ENCODE results near the gene ENO2.

ENO2 gene

DNA sequence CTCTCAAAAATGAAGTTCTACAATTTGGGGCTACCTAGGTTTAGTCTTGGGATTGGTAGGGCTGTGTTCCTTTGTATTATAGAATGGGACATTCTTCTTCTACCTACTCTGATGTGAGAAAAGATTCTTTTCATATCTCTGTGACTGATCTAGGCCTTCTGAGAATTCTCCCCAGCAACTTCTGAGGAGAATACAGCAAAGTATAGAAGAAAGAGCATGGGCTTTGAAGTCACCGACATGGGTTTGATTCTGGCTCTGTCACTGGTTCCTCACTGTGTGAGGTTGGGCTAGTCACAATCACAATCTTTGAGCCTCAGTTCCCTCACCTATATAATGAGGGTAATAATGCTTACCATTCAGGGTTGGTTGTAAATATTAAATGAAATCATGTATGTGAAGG lies 18.4 kb downstream of the ENO2 start:
- DNase-seq (ENCODE audit: low read depth) = no peak

DNA sequence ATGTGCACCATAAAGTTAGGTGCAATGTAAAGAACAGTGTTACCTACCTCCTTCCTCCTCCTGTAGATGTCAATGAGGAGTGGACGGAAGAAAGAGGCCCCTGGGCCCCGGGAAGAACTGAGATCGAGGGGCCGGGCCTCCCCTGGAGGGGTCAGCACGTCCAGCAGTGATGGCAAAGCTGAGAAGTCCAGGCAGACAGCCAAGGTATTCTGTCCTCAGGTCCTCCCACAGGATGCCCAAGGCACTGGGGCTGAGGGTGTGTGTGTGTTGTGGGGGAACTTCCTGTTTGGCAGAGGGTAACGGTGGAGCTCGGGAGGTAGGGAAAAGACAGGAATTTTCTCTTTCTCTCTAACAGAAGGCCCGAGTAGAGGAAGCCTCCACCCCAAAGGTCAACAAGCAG lies 19.7 kb downstream of the ENO2 start:
- DNase-seq (ENCODE audit: low read depth) = no peak

DNA sequence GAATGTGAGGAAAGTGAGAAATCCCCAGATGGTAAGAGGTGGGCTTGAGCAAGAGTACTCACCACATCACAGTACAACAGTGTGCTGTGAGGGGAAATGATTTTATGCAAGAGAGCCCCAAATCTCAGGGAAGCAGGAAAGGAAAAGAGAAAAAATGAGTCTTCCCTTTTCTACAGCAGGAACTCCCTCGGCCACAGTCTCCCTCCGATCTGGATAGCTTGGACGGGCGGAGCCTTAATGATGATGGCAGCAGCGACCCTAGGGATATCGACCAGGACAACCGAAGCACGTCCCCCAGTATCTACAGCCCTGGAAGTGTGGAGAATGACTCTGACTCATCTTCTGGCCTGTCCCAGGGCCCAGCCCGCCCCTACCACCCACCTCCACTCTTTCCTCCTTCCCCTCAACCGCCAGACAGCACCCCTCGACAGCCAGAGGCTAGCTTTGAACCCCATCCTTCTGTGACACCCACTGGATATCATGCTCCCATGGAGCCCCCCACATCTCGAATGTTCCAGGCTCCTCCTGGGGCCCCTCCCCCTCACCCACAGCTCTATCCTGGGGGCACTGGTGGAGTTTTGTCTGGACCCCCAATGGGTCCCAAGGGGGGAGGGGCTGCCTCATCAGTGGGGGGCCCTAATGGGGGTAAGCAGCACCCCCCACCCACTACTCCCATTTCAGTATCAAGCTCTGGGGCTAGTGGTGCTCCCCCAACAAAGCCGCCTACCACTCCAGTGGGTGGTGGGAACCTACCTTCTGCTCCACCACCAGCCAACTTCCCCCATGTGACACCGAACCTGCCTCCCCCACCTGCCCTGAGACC lies 21.2 kb downstream of the ENO2 start:
- no peak for DNase-seq (ENCODE audit: low read depth)

DNA sequence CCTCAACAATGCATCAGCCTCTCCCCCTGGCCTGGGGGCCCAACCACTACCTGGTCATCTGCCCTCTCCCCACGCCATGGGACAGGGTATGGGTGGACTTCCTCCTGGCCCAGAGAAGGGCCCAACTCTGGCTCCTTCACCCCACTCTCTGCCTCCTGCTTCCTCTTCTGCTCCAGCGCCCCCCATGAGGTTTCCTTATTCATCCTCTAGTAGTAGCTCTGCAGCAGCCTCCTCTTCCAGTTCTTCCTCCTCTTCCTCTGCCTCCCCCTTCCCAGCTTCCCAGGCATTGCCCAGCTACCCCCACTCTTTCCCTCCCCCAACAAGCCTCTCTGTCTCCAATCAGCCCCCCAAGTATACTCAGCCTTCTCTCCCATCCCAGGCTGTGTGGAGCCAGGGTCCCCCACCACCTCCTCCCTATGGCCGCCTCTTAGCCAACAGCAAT lies 21.8 kb downstream of the ENO2 start:
- DNase-seq (ENCODE audit: low read depth) = no peak

DNA sequence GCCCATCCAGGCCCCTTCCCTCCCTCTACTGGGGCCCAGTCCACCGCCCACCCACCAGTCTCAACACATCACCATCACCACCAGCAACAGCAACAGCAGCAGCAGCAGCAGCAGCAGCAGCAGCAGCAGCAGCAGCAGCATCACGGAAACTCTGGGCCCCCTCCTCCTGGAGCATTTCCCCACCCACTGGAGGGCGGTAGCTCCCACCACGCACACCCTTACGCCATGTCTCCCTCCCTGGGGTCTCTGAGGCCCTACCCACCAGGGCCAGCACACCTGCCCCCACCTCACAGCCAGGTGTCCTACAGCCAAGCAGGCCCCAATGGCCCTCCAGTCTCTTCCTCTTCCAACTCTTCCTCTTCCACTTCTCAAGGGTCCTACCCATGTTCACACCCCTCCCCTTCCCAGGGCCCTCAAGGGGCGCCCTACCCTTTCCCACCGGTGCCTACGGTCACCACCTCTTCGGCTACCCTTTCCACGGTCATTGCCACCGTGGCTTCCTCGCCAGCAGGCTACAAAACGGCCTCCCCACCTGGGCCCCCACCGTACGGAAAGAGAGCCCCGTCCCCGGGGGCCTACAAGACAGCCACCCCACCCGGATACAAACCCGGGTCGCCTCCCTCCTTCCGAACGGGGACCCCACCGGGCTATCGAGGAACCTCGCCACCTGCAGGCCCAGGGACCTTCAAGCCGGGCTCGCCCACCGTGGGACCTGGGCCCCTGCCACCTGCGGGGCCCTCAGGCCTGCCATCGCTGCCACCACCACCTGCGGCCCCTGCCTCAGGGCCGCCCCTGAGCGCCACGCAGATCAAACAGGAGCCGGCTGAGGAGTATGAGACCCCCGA lies 22.5 kb downstream of the ENO2 start:
- DNase-seq (ENCODE audit: low read depth) = no peak

DNA sequence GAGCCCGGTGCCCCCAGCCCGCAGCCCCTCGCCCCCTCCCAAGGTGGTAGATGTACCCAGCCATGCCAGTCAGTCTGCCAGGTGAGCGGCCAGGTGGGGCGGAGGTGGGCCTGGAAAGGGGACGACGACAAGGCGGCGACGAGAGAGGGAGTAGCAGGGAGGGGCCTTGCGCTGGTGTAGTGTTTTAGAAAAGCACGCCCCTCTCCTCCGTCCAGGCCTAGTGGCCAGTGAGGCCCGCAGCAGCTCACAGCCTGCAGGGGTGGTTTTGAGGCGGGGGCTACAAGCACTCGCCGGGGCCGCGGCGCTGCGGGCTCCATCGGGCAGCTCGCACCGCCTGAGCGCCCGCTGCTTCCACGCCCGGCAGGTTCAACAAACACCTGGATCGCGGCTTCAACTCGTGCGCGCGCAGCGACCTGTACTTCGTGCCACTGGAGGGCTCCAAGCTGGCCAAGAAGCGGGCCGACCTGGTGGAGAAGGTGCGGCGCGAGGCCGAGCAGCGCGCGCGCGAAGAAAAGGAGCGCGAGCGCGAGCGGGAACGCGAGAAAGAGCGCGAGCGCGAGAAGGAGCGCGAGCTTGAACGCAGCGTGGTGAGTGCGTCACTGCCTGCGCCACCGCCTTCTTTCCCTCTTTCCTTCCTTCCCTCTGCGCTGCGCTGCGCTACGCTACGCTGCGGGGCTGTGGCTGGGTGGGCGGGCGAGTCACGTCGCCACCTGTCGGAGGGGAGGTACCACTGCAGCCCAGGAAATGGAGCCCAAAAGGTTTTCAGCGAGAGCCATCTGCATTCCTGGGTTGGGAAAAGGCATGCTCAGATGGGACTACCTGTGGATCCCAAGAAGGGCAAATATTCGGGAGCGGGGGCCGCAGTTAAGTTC lies 23.3 kb downstream of the ENO2 start:
- peak; percentile 84 for DNase-seq (ENCODE audit: low read depth)

DNA sequence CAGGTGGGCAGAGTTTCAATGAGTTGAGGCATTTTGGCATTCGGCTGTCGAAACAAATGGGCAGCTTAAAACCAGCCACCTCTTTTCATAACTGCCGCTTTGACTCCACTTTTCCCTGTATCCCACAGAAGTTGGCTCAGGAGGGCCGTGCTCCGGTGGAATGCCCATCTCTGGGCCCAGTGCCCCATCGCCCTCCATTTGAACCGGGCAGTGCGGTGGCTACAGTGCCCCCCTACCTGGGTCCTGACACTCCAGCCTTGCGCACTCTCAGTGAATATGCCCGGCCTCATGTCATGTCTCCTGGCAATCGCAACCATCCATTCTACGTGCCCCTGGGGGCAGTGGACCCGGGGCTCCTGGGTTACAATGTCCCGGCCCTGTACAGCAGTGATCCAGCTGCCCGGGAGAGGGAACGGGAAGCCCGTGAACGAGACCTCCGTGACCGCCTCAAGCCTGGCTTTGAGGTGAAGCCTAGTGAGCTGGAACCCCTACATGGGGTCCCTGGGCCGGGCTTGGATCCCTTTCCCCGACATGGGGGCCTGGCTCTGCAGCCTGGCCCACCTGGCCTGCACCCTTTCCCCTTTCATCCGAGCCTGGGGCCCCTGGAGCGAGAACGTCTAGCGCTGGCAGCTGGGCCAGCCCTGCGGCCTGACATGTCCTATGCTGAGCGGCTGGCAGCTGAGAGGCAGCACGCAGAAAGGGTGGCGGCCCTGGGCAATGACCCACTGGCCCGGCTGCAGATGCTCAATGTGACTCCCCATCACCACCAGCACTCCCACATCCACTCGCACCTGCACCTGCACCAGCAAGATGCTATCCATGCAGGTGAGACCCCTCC lies 24.2 kb downstream of the ENO2 start:
- no peak for DNase-seq (ENCODE audit: low read depth)

DNA sequence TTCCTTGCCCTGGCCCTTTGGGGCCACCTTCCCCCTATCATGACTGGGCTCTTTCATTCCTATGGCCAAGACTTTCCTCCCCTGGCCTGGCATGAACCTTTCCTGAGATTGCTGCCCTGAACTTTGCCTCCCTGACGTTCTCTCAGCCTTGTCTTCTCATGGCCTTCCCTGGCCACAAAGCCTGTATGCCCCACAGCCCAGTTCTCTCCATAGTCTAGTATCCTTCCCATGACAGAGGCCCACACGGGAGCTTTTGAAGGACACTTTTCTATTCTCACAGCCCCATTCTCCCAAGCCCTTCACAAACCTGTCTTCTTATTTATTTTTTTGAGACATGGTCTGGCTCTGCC lies 24.8 kb downstream of the ENO2 start:
- no peak for DNase-seq (ENCODE audit: low read depth)

DNA sequence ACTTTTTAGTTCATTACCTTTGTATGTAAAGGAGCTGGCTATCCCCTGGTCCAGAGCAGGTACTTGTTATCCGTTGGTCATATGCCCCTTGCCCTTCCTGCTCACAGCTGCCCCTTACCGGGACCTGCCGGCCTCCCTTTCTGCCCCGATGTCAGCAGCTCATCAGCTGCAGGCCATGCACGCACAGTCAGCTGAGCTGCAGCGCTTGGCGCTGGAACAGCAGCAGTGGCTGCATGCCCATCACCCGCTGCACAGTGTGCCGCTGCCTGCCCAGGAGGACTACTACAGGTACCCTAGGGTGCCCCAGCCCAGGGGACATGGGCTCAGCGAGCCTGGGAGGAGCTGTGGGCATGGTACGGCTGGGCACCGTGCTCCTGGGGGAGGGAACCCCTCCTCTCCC lies 26.9 kb downstream of the ENO2 start:
- DNase-seq (ENCODE audit: low read depth) = no peak

DNA sequence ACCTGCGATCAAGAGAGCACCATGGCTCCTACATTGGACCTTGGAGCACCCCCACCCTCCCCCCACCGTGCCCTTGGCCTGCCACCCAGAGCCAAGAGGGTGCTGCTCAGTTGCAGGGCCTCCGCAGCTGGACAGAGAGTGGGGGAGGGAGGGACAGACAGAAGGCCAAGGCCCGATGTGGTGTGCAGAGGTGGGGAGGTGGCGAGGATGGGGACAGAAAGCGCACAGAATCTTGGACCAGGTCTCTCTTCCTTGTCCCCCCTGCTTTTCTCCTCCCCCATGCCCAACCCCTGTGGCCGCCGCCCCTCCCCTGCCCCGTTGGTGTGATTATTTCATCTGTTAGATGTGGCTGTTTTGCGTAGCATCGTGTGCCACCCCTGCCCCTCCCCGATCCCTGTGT lies 27.4 kb downstream of the ENO2 start:
- no peak for DNase-seq (ENCODE audit: low read depth)

DNA sequence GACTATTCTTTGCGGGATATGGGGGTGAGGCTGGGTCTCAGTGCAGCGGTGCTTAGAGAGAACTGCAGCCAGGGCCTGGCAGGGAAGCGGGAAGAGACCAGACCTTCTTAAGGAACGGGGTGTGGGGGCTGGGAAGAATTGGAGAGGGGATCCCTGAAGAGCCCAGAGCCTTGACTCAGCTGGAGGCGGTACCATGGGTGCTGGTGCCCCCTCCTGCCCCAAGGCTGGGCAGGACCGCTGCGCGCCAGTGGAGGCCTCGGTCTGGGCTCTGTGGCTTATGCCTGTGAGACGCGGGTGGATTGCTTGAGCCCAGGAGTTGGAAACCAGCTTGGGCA lies 27.9 kb downstream of the ENO2 start:
- DNase-seq (ENCODE audit: low read depth) = no peak

DNA sequence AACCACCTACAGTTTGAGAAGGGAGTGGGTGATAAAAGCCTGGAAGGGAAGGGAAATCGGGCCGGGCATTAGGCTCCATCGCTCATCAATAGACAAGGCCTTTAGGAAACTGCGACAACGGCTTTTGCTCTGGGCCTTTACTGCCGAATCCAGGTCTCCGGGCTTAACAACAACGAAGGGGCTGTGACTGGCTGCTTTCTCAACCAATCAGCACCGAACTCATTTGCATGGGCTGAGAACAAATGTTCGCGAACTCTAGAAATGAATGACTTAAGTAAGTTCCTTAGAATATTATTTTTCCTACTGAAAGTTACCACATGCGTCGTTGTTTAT lies 29.0 kb downstream of the ENO2 start:
- DNase-seq (ENCODE audit: low read depth) = no peak

DNA sequence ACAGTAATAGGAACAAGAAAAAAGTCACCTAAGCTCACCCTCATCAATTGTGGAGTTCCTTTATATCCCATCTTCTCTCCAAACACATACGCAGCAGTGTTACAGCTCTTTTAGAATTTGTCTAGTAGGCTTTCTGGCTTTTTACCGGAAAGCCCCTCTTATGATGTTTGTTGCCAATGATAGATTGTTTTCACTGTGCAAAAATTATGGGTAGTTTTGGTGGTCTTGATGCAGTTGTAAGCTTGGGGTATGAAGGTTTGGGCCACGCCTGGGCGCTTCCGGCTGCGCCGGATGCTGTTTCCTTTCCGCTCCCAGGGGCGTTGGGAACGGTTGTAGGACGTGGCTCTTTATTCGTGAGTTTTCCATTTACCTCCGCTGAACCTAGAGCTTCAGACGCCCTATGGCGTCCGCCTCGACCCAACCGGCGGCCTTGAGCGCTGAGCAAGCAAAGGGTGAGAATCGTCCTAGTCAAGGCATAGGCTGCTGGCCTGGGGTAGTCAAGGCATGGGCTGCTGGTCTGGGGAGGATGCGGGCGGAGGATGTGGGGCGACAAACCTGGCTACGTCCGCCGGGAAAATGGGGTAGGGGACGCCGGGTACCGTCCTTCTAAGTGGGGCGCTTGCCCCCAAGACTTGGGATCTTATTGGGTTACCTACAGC lies 29.5 kb downstream of the ENO2 start, which contains the start of the genes C12orf57 and RNU7-1:
Gene C12orf57 (plus strand): TSS at position 301 of the 659 bp plus-strand sequence. CDS start 100 bp downstream, at position 401.
Gene RNU7-1 (plus strand): TSS at position 95 of the 659 bp plus-strand sequence.
- no peak for DNase-seq (ENCODE audit: low read depth)

DNA sequence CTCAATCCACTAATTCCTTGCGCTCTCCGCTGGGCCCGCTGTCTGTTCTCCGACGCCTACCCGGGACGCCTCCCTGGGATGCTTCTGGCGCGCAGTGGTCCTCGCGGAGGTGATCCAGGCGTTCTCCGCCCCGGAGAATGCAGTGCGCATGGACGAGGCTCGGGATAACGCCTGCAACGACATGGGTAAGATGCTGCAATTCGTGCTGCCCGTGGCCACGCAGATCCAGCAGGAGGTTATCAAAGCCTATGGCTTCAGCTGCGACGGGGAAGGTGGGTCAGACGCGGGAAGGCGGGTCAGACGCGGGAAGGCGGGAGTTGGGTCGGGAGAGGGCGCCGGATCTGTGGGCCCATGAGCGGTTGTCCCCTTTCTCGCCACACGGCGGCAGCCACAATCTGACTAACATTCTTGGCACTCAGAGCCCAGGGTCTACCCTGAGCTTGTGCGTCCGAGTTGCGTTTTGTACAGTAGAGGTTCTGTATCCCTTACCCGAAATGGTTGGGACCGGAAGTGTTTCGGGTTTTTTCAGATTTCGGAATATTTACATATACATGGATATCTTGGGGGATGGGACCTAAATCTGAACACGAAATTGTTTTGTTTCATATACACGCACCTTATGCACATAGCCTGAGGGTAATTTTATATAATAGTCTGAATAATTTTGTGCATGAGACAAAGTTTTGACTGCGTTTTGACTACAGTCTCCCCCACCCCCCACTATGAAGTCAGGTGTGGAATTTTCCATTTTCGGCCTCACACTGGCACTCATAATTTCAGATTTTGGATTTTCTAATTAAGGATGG lies 30.2 kb downstream of the ENO2 start:
- no peak for DNase-seq (ENCODE audit: low read depth)

DNA sequence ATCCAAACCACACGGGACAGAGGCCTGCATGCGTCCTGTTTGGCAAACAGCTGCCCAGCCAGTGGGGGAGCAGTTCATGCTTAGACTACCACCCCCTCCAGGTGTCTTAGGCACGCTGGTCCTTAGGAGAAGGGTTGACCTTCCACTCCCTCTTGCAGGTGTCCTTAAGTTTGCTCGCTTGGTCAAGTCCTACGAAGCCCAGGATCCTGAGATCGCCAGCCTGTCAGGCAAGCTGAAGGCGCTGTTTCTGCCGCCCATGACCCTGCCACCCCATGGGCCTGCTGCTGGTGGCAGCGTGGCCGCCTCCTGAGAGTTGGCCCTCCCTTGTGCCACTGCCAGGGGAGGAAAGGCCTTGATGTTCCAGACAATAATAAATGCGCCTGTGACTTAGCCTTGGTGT lies 31.2 kb downstream of the ENO2 start:
- DNase-seq (ENCODE audit: low read depth) = no peak

DNA sequence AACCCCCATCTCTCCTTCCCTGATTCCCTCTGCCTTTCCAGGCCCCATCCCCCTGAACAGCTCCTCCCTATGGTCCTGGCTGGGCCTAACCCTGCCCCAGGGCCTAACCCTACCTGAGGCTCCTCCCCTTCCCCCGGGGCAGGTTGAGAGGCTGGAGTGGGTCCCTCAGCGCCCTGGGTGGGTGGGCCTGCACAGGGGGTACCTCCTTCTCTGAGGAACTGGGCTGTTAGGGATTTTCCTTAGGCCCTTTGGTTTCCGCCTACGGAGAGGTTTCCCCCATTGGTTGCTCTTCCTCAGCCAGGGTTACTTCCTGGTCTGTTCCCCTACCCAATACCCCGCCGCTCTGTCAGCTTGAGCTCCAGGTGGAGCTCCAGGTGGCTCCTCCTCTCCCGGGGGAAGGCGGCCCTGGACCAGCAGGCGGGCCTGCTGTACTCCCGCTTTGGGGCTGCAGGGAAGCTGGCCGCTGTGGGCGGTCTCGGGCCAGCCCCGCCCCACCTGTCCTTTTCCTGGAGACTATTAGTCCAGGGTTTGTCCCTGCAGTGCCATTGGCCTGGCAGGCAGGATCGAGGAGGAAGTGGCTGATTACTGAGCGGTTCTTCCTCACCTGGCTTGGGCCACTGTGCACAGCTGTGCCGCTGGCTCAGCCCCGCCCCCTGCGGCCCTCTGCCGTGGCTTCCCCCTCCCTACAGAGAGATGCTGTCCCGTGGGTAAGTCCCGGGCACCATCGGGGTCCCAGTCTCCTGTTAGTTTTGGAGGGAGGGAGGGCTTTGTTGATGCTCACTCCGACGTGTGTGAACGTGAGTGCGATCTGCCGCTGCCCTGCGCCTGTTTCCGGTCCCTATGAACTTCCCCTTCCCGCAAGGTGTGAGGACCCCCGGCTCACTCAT lies 31.9 kb downstream of the ENO2 start:
- DNase-seq (ENCODE audit: low read depth) = no peak

DNA sequence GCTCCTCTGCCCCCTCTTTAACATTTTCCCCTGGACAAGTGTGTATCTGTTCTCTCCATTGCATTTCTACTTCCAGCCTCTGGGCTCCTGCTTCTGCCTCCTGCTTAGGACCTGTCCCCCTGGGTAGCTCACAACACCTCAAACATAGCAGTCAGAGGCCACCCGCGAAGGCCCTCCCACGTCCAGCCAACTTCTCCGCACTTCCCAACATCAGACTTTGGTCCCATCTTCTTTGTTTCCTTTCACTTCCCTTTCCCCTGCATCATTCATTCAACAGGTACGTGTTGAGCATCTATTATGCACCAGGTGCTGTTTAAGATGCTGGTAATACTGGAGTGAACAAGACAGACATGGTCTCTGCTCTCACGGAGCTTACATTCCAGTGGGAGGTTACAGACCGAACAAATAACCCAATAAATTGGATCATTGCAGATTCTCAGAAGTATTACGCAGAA lies 32.6 kb downstream of the ENO2 start:
- no peak for DNase-seq (ENCODE audit: low read depth)

DNA sequence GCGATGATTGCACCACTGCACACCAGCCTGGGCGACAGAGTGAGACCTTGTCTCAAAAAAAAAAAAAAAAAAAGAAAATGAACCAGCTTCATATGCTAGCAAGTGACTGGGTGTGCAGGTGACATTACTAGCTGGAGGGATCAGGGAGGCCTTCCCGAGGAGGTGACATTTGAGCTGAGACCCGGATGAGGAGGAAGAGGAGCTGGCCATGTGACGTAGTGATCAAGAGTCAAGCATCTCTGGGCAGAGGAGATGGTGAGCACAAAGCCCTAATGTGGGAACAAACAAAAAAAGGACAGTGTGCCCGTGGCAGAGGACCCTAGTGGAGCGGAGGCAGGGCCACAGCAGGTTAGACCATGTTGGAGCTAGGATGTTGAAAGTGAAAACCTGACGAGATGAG lies 33.2 kb downstream of the ENO2 start:
- DNase-seq (ENCODE audit: low read depth) = no peak

Measured in stimulated activated CD8-positive, alpha-beta memory T cell treated with anti-CD3 and anti-CD28 coated beads, Interleukin-15, amount 100 ng/mL, for 24 hours (primary cell).